Uterine smooth muscle cell (primary cell): ENCODE measurements around the gene NKX2-2. TPM values are rescaled to one million over a fixed set of nuclear protein-coding genes. Genes with fewer than 3 reads are reported as not detected.

Experiments used
- total RNA-seq: library from RNA; depleted of rRNA; stranded (reverse); fragments of >200 nt; gene quantifications from 2 replicates; pipeline ENCODE4 v1.2.3, GENCODE V29; 2014

The NKX2-2 gene
- not detected in 2 replicates for total RNA-seq

GRCh38 chr20:21513881-21514540, at the start of gene NKX2-2:
TSS of gene NKX2-2 (minus strand) at chr20:21514064. CDS start at chr20:21513669, 395 bp downstream.

Other genes with a start within 250 kb of the NKX2-2 start
- gene XRN2, start 210.7 kb downstream of the NKX2-2 start, total RNA-seq: 101 and 135 TPM in 2 replicates
- gene NKX2-4, start 116.5 kb downstream of the NKX2-2 start, total RNA-seq: not detected in 2 replicates
- not detected in 2 replicates for gene PAX1, start 191.6 kb upstream of the NKX2-2 start, total RNA-seq